ENCODE data around the gene SHISA7. TPM values are rescaled to one million over a fixed set of nuclear protein-coding genes. Genes with fewer than 3 reads are reported as not detected.

The SHISA7 gene
- total and polyA plus RNA-seq, 2 of the 4 experiments (the other 2 are of a cell fraction), result not detected

DNA sequence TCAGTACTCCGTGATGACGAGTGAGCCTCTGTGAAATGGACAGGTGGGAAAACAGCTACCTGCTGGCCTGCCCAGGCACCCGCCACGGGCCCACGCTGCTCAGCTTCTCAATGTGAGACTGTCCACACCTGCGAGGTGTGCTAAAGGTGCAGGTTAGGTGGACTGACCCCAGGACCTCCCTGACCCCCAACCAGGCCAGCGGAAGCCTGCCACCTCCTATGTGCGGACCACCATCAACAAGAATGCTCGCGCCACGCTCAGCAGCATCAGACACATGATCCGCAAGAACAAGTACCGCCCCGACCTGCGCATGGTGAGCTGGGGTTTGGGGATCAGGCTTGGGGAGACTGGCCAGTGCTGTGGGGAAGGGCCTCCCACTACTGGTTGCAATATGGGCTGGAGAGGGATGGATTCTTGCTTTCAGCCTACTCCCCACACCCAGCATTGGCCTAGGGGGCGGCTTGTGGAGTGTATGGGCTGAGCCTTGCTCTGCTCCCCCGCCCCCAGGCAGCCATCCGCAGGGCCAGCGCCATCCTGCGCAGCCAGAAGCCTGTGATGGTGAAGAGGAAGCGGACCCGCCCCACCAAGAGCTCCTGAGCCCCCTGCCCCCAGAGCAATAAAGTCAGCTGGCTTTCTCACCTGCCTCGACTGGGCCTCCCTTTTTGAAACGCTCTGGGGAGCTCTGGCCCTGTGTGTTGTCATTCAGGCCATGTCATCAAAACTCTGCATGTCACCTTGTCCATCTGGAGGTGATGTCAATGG, 55.2 kb downstream of the SHISA7 start (continued):
- no peak for TF ChIP-seq BHLHE40 (IDR thresholded peaks at IDR 0.05; ENCODE audit: low read depth, low read length)
- TF ChIP-seq MXI1 (IDR thresholded peaks at IDR 0.05; ENCODE audit: borderline replicate concordance, low read depth, low read length), result no peak

GRCh38 chr19:55386493-55386971, 56.6 kb downstream of the SHISA7 start:
- Histone ChIP-seq H3K4me3 (ENCODE audit: insufficient read depth, low read depth, low read length) (peak overlapping the region; percentile 74), H2AK9ac (replicated peaks; ENCODE audit: low read depth, low read length, poor library complexity) (peak overlapping the region; percentile 99), H3K56ac (ENCODE audit: extremely low read depth, insufficient read depth, low read length) (peak overlapping the region; percentile 74), H3K18ac (ENCODE audit: low read depth, low read length) (no peak overlapping the region), H3K9ac (ENCODE audit: low read depth, low read length) (peak overlapping the region; percentile 91), H3K27ac (ENCODE audit: insufficient read depth, low read length) (peak overlapping the region; percentile 85), H2BK15ac (ENCODE audit: low read depth, low read length) (no peak overlapping the region), H2BK120ac (ENCODE audit: low read depth, low read length) (no peak overlapping the region), H3K4me2 (ENCODE audit: low read depth, low read length) (peak overlapping the region; percentile 96), H4K91ac (ENCODE audit: insufficient read depth, low read depth, low read length) (no peak overlapping the region; the same call in 1 of the 2 replicates), H4K8ac (ENCODE audit: low read depth in 2 of 2, low read length in 2 of 2) (peak overlapping the region; percentile 30 to 75; a peak in 1 of 4 replicates), H2BK20ac (ENCODE audit: low read depth, low read length) (no peak overlapping the region), H3K4me1 (ENCODE audit: control insufficient read depth, insufficient read depth, low read length) (peaks cover 47% of the 10 kb centered on the region), H3K36me3 (ENCODE audit: control insufficient read depth, insufficient read depth, low read length) (peaks cover 48% of the 10 kb centered on the region), H3K27me3 (ENCODE audit: control insufficient read depth, insufficient read depth, low read length) (no peaks in the 10 kb centered on the region), H3K79me1 (ENCODE audit: low read depth in 1 of 2, low read length in 2 of 2) (peaks cover 29 to 61% of the 10 kb centered on the region in 2 experiments), H3K9me1 (ENCODE audit: insufficient read depth, low read length) (peaks cover 34% of the 10 kb centered on the region), H4K20me1 (ENCODE audit: insufficient read depth, low read length) (peaks cover 58% of the 10 kb centered on the region), H2AFZ (replicated peaks; ENCODE audit: low read length, poor library complexity) (no peak overlapping the region), H2AK5ac (ENCODE audit: low read depth, low read length) (peak overlapping the region; percentile 93), H3K14ac (replicated peaks; ENCODE audit: low read depth, low read length) (peak overlapping the region; percentile 73), H4K5ac (ENCODE audit: low read depth, low read length) (no peak overlapping the region), H3K4ac (ENCODE audit: low read depth, low read length) (peak overlapping the region; percentile 85), H3K9me3 (ENCODE audit: control insufficient read depth, insufficient read depth, low read length) (no peaks in the 10 kb centered on the region), H2BK5ac (ENCODE audit: low read depth, low read length, poor library complexity, severe bottlenecking) (peak overlapping the region; percentile 65), H3K23ac (ENCODE audit: low read depth, low read length) (peak overlapping the region; percentile 90)
- dilution Hi-C loops (cut with HindIII; ENCODE audit: low sequenced_read_pairs, unreplicated experiment) (no loop called here), intact Hi-C loops (cut with micrococcal nuclease) (loop anchor here (5.0 kb wide), 2 partner anchors 84 to 104 kb away; partner anchors contain the start of genes BRSK1 and HSPBP1), in situ Hi-C loops (cut with MboI; ENCODE audit: low sequenced_read_pairs) (loop anchor here (10.0 kb wide), 1 partner anchor 92 kb away; no protein-coding TSS in a partner anchor)
- ChIA-PET CTCF (no interaction called here), POLR2A (ENCODE audit: unreplicated experiment) (interaction anchor here (0.5 kb wide), 1 partner anchor 9 kb away, joined by 6 read pairs; no protein-coding TSS in a partner anchor)
- no peak for ATAC-seq (ENCODE audit: low read depth)
- 2% methylated on average over 22 of the region's 33 CpGs; no CpG with 5 or more reads in 1 of the 2 experiments for WGBS, 2 experiments (ENCODE audit: extremely low coverage in 2 of 2, insufficient read length in 1 of 2)
- no TSS peak for BruUV-seq (replicated peaks)
- TF ChIP-seq MXI1 (IDR thresholded peaks at IDR 0.05; ENCODE audit: borderline replicate concordance, low read depth, low read length) (0 out of 2 replicates have a peak, but pooled peaks have one; percentile 45), MAFK (IDR thresholded peaks at IDR 0.05; ENCODE audit: low read depth, low read length) (no peak)
- DNase-seq, result no peak

Data from IMR-90 (cell line).